Limb (tissue), 2 donors: ENCODE data around the gene HOOK1.
"Not testable (repeated sequence)": the region's sequence is repeated elsewhere in the genome, so short reads cannot be mapped to it uniquely, and the experiment has no call there.

Experiments
- DNase-seq, 2 donors: peaks; one replicate each; pipeline ENCODE4 v3.0.0-alpha.2; 2016; ENCODE audit errors: extremely low spot score in 2 of 2

The HOOK1 gene

DNA sequence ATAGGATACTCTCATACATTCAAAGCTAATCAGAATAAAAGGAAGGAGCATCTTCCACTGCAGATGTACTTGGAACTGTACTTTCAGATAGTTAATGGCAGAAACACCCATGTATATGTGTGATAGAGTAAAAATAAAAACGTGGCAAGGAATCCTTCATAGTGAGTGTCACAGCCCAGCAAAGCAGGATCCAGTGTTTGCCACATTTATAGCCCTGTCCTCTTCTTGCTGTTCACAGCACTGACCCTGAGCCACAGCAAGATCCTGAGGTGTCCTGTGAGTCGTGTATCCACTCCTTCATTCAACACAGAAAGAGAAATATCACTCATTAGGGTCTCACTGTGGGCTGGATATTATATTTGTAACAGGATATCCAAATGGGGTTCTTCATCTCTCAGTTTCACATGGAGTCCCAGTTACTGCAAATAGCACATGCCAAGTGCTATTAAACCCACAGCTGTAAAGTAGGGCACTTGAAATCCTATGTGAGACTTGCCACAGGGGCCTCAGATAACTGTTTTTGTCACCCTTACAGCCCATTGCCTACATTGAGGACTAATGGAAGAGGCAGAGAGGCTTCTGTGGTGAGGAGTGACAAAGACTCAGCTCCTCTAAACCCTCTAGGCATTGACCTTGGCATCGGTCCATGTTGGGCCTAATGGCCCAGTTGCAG is 70.5 kb downstream of the HOOK1 start:
- DNase-seq: no peak

DNA sequence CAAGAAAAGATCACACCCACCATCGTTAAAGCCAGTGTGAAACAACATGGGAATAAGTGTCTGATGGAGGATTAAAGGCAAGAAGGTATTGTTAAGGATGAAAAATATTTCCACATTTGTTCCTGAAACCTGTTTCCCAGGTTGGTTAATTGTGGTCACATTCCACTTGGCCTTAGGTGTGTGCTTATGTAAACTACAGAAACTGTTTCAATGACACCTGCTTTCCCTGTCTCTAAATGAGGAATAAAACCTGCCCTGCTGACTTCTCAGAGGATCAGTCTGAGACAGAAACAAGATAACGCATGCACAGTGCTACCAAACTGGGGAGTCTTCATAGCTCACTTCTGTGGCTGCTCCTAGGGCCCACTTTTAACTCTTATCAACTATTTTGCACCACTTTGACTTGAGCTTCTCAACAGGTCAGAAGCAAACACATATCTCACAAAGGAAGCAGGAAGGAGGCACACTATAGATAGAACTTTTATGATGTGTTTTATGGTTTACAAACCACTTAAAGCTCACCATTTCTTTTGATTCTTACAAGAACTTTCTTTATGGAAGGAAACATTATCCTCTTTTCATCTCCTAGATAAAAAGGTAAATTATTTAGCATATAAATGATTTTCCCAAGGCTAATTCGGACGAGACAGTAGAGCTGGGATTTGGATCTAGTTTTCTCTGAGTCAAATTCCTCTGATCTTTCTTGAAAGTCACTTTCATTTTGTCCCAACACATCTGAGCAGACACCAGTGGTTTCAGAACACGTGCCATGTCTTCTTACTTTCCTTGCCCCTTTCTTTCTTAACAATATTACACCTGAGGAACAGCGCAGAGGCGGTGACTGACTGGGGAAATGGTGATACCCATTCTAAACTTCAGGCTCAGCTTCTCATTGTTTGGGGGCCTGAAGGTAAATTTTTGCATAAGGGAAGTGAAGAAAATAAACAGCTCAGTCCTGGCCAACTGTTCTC is 78.4 kb downstream of the HOOK1 start:
- DNase-seq: no peak

DNA sequence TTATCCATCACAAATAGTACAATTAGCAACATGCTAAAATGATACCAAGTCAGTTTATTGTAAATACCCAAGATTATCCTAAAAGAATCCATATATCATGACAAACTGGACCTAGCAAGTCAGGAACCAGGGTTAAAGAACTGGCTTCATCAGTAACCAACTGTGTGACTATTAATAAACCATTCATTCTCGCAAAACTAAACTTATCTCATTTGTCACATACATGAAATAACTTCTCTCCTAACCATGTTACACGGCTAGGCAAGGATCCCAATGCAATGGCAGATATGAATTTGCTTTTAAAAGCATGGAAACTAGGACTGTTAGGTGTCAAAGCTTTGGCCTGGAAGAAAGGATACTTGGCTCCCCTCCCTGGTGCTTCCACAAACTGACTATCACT is 82.4 kb downstream of the HOOK1 start:
- no peak for DNase-seq

DNA sequence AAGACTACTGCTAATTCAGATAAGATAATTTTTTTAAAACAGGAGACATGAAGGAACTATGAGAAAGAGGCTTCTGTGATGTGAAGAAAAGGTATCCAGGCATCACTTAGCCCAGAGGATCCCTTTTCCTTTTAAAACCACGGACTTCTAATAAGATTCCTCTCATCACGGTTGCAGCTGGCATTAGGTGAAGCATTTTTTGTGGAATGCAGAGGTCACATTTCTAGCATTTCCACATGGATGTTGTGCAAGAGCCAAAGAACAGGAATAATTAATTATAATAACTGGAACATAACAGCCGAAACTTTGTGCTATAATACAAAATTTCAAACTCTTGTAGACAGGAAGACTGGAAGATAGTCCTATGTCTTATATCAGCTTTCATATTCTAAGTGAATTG is 84.2 kb downstream of the HOOK1 start:
- no peak for DNase-seq

DNA sequence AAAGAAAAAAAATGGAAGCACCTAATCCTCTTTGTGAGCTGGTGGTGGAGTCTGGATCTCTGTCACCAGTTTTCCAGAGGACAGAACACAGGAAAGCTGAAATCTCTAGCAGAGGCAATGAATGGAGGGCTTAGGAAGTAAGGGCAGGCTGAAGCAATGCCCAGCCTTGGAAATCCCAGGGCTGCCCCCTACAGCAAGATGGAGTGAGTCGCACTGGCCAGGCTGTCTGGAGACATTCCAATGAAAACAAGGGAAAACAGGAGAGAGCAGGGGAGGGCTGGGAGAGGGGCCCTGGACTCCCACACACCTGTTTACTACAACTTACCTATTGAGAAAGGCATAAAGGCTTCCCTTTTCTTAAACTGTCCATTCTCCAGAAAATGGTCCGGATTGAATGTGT is 85.9 kb downstream of the HOOK1 start:
- no peak for DNase-seq

DNA sequence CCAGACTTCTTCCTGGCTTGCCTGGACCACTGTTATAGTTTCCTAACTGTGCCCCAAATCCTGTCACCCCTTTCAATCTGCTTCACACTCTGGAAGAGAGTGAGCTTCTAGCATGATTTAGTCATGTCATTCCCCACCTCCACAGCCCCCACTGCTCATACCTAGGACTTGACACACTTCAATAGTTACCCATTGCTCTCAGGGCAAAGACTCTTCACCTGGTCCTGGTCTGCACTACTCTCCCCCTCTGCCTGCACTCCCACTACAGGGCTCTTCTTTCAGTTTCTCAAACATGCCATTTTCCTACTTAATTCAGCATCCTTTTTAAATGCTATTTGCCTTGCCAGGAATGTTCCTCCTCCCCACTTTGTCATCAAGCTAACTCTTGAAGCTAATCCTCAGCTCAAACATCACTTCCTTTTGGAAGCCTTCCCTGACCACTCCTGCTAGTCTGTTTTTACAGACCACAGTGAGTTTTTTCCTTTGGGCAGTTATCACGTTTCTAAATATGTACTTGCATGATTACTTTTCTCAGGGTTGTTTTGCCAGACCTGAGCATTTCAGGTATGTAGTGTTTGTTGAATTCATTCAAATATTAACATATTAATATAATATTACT is 87.1 kb downstream of the HOOK1 start:
- DNase-seq: no peak

DNA sequence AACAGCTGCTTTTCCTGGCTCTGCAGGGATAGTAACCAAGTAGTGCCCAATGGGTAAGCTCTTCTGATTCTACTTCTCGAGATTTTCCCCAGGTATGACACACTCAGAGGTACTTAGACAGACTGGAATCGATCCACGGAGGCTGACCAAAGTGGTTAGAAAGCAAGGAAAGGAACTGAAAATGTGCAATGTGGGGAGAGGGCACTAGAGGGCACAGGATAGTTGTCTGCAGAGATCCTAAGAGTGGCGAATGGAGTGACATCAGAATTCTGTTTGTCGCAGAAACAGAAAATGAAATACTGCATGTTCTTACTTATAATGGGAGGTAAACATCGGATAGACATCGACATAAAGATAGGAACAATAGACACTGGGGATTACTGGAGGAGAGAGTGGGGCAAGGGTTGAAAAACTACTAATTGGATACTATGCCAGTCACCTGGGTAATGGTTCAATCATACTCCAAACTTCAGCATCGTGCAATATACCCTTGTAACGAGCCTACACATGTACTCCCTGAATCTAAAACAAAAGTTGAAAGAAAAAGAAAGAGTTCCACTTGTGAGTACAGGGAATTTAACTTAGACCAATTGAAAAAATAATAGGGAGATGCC is 88.5 kb downstream of the HOOK1 start:
- no peak for DNase-seq

DNA sequence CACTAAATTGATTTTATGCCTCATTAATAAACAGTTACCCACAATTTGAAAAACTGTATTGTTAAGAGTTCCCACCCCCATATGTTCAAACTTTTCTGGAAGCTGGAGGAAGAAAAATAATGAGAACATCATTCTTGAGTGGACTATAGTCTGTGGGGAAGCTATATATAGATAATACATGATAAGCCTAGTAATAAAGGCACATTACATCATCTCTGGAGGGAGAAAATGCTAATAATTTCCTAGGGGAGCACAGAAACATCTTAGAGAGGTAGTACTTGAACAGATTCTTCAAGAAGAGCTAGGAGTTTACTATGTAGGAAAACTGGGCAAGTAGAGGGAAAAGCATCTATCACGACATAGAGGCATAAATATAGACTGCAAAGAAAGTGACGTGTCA is 92.2 kb downstream of the HOOK1 start:
- no peak for DNase-seq

DNA sequence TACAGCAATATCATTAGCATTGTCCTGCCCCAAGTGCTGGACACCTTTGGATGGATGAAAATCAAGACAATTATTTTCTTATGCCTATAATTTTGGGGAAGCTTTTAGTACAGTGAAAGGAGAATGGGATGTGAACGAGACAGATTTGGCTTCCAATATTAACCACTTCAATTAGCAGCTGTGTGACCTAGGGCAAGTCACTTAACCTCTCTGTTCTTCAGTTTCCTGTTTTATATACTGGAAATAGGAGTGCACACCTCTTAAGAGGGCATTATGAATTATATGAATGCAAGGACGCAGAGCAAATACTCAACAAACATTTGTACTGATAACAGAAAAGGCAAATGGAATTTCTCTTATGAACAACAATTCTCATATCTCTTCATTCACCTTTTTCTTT is 93.3 kb downstream of the HOOK1 start:
- no peak for DNase-seq

DNA sequence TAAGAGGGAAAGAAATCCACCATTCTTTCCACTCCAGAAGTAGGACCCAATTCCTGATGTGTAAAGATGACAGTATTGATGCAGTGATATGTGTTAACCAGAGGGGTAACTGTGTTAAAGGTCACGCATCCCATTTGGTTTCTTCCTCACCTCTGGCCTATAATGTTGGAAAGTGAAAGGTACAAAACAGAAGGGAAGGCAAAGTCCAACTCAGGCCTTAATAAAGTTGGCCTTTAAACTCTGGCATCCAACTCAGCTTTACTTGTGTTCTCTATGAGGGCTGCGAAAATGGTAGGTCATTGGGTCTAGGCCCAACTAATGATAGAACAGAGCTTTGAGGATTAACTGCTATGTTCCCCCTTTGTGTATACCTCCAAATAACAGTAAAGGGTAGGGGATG is 93.9 kb downstream of the HOOK1 start:
- DNase-seq: no peak

DNA sequence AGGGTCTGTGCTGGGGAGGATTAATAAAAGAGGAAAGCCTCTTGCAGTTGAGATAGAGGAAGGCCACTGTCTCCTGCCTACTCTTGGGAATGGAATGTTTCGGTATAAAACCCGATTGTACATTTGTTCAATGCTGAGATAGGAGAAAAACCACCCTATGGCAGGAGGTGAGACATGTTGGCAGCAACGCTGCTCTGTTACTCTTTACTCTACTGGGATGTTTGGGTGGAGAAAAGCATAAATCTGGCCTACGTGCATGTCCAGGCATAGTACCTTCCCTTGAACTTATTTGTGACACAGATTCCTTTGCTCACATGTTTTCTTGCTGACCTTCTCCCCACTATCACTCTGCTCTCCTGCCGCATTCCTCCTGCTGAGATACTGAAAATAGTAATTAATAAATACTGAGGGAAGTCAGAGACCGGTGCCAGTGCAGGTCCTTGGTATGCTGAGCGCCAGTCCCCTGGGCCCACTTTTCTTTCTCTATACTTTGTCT is 100.1 kb downstream of the HOOK1 start:
- not testable (repeated sequence) for DNase-seq

DNA sequence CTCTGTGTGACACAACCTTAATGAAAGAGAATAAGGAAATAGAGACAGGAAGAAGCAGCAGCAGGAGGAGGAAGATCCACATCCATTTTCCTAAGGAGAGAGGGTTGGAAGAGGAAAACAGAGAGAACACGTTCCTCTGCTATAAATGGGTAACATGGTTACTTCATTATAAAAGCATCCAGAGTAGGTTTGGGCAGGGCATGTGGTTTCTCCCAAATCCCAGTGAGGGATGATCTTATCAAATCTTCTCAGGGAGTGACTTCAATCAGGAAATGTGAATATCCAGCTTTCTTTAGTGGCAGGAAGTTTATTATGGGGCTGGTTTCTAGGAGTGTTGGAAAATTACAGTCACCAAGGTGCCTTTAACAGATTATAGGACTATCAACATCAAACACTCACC is 100.8 kb downstream of the HOOK1 start:
- no peak for DNase-seq

DNA sequence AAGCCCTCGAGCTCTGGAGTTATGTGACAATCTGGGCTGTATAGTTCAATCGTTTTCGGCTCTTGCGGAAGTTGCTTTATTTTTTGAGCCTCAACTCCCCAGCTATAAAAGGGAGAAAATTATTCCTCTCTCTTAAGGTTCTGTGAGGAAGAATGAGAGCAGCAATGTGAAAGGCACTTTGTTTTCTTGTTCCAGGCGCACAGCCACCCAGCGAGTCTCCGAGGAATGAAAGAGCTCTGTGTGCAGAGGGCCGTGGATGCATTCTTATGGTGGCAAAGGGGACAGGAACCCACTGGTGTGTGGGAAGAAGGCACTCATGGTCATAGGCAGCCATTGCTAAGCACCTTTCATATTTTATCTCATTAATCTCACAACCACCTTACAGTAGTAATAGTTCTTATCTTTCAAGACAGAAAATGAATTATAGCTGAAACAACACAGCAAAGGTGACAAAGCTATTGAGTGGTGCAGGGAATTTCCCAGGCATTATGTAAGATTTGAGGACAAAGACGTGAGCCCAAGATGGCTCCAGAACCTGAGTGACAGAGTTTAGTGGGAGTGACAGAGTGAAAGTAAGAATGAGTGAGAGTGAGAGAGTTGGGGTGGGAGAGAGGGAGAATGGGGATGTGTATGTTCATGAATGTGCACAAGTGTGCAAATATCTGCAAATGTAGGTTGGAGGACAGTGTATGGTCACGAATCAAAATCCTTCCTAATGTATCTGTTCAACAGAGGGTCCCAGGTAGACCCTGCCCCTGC is 102.5 kb downstream of the HOOK1 start:
- no peak for DNase-seq

DNA sequence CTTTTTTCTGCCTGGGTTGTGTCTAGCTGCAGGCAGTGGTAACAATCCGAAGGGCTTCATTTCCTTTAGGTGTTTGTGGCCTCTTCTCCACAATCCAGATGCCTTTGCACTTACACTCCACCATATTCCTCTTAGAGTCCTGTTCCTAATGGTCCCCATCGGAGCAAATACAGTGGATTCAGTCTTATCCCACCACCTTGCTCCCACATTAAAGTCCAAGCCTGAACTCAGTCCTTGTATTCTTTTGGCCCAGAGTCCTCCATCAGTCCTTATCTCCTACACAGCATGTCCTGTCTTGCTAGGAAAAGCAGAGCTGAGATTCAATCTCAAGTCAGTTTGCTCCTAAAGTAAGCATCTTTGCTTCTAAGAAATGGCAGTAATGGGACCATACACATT is 103.0 kb downstream of the HOOK1 start:
- DNase-seq: no peak

DNA sequence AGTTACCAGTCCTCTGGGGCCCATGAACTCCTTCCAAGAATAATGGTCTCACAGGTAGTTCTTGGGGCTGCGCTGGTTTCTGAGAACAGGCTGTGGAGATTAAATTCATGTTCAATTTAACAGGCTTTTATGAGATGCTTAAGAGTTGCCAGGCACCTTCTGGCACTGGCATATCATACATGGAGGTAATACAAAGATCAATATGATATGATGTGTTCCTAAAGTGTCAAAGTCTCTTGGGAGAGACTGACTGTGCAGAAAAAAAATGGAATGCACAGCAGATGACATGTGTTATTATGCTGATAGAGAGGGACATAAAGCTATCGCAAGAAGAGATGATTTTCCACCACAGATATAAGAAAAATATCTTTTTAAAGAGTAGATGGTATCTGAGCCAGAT is 105.0 kb downstream of the HOOK1 start:
- DNase-seq: no peak

DNA sequence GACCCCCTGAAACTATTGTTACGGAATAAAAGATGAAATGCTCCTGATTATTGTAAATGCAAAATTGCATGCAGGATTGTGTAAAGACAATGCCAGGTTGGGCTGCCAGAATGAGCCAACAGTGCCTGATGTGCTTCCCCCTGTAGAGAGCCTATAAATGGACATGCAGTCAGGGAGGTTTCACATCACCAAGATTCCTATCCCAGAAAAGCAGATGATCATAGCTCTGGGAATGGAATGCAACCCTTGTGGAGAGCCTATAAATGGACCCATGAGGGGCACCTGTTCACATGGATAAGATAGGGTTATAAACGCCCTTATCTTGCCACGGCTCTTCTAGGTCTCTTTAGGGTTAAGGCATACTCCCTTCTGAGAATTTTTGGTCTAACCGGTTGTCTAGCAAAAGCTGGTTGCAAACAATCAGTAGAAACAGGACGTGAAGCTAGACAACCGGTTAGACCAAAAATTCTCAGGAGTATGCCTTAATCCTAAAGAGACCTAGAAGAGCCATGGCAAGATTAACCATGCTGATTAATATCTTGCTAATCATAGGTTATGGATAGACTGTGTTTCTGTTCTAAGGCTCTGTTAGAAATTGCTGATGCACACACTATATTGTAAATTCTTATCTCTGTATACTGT is 106.6 kb downstream of the HOOK1 start:
- DNase-seq: not testable (repeated sequence)

DNA sequence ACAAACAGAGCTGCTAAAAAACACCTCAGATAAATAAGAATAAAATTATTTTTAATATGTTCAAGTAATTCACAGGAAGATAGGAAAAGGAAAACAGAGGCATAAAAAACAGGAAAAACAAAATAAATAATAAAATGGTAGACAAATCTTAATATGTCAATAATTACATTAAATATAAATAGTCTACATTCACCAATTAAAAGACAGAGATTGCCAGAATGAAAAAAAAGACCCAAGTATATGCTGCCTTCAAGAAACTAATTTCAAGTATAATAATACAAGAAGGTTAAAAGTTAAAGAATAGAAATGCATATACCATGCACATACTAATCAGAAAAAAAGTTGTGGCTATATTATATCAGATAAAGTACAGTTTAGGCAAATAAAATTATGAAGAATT is 109.9 kb downstream of the HOOK1 start:
- no peak for DNase-seq
